ENCODE results near the gene DPH7.

The DPH7 gene

DNA sequence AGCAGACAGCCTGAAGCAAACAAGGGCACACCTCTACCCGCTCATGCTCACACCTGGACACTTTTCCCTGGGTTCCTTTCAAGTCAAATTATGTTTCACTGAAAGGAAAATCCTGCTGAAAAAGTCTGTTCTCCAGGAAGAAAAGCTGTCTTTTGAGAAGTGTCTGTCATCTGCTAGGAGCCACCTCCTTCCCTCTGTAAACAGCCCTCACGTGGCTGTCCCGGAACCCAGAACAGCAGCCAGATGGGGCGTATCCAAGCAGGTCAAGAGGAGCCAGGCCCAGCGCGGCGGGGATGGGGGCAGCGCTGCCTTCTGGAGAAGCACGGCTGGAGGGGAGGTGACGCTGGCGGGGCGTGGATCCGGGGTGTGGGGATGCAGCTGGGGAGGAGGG lies 28.5 kb downstream of the DPH7 start, which contains the start of gene PNPLA7:
Gene PNPLA7, minus strand, starts transcription at position 172 of the 391 bp plus-strand sequence. CDS start 205 bp downstream, outside the sequence.
- Histone ChIP-seq H3K36me3 (ENCODE audit: insufficient read depth, low read length) (peaks cover 9% of the 10 kb centered on the region), H3K9me3 (ENCODE audit: insufficient read depth, low read length, severe bottlenecking) (no peaks in the 10 kb centered on the region), H3K4me2 (ENCODE audit: insufficient read depth, low read length) (peak within 1 kb of the TSS; percentile 70), H3K27me3 (ENCODE audit: insufficient read depth, low read length, poor library complexity) (no peaks in the 10 kb centered on the region), H3K27ac (ENCODE audit: low read length) (no peak within 1 kb of the TSS), H4K20me1 (ENCODE audit: insufficient read depth, low read length) (peaks cover 5% of the 10 kb centered on the region; the same call in 1 of the 2 replicates), H3K4me3 (ENCODE audit: low read depth in 1 of 2, low read length in 2 of 2) (peak within 1 kb of the TSS; percentile 23 to 58; a peak in 3 of 4 replicates), H3K9ac (ENCODE audit: low read depth, low read length) (peak within 1 kb of the TSS; percentile 60), H3K79me2 (ENCODE audit: insufficient read depth, low read length) (peaks cover 7% of the 10 kb centered on the region; the same call in 1 of the 2 replicates), H2AFZ (ENCODE audit: low read depth, low read length) (peak within 1 kb of the TSS; percentile 76), H3K4me1 (ENCODE audit: insufficient read depth, low read length) (peaks cover 17% of the 10 kb centered on the region)
- peak; percentile 43 for DNase-seq
- peak; percentile 52 for ATAC-seq (ENCODE audit: insufficient read depth, low read depth)
- TF ChIP-seq, protein P1, sequence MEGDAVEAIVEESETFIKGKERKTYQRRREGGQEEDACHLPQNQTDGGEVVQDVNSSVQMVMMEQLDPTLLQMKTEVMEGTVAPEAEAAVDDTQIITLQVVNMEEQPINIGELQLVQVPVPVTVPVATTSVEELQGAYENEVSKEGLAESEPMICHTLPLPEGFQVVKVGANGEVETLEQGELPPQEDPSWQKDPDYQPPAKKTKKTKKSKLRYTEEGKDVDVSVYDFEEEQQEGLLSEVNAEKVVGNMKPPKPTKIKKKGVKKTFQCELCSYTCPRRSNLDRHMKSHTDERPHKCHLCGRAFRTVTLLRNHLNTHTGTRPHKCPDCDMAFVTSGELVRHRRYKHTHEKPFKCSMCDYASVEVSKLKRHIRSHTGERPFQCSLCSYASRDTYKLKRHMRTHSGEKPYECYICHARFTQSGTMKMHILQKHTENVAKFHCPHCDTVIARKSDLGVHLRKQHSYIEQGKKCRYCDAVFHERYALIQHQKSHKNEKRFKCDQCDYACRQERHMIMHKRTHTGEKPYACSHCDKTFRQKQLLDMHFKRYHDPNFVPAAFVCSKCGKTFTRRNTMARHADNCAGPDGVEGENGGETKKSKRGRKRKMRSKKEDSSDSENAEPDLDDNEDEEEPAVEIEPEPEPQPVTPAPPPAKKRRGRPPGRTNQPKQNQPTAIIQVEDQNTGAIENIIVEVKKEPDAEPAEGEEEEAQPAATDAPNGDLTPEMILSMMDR (IDR thresholded peaks at IDR 0.05; ENCODE audit: borderline replicate concordance, extremely low read depth, low read length, poor library complexity, severe bottlenecking) = no peak
- TF ChIP-seq EZH2 (IDR thresholded peaks at IDR 0.05; ENCODE audit: borderline replicate concordance, low read depth, low read length, severe bottlenecking) = no peak

DNA sequence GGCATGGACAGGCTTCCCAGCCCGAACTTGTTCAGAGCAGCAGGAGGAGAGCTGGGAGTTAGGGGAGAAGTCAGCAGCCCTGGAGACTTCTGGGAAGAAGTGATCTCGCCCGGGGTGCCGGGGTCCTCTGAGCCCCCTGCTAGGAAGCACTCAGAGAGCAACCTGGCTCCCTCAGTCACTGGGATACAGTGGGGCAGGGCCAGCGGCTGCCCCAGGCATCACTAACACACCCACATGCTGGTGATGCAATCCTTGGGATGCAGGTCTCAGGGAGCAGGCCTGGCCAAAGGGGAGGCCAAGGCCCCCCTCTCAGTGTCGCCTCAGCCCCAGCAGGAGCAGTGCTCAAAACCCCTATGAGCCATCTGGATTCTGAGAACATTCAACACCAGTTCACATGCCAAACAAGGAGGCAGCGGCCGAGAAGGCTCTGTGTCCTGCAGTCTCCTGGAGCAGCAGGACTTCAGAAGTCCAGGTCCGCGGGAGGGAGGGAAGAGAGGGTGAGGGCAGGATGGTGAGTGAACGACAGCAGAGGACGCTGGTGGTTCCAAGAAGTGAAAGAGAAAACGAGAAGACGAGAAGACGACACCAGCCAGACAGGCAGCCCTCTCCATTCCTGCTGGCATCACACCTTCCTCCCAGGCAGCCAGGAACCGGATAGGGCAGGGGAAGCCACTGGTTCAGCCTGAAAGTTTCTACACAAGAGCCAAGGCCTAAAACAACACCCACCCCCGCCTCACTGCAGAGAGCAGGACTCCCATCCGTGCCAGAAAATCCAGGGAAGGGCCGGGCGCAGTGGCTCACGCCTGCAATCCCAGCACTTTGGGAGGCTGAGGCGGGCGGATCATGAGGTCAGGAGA lies 30.8 kb downstream of the DPH7 start:
- Histone ChIP-seq H3K27me3 (ENCODE audit: insufficient read depth, low read length, poor library complexity) (no peaks in the 10 kb centered on the region), H3K27ac (ENCODE audit: low read length) (no peak overlapping the region), H3K9ac (ENCODE audit: low read depth, low read length) (no peak overlapping the region), H3K4me2 (ENCODE audit: insufficient read depth, low read length) (no peak overlapping the region), H3K9me3 (ENCODE audit: insufficient read depth, low read length, severe bottlenecking) (no peaks in the 10 kb centered on the region), H3K36me3 (ENCODE audit: insufficient read depth, low read length) (no peaks in the 10 kb centered on the region), H4K20me1 (ENCODE audit: insufficient read depth, low read length) (peaks cover 5% of the 10 kb centered on the region; the same call in 1 of the 2 replicates), H2AFZ (ENCODE audit: low read depth, low read length) (no peak overlapping the region), H3K79me2 (ENCODE audit: insufficient read depth, low read length) (peaks cover 7% of the 10 kb centered on the region; the same call in 1 of the 2 replicates), H3K4me3 (ENCODE audit: low read depth in 1 of 2, low read length in 2 of 2) (no peak overlapping the region), H3K4me1 (ENCODE audit: insufficient read depth, low read length) (peaks cover 13% of the 10 kb centered on the region)
- no peak for TF ChIP-seq EZH2 (IDR thresholded peaks at IDR 0.05; ENCODE audit: borderline replicate concordance, low read depth, low read length, severe bottlenecking)
- TF ChIP-seq, protein P1 (IDR thresholded peaks at IDR 0.05; ENCODE audit: borderline replicate concordance, extremely low read depth, low read length, poor library complexity, severe bottlenecking) = no peak
- ATAC-seq (ENCODE audit: insufficient read depth, low read depth) = no peak
- DNase-seq = no peak

DNA sequence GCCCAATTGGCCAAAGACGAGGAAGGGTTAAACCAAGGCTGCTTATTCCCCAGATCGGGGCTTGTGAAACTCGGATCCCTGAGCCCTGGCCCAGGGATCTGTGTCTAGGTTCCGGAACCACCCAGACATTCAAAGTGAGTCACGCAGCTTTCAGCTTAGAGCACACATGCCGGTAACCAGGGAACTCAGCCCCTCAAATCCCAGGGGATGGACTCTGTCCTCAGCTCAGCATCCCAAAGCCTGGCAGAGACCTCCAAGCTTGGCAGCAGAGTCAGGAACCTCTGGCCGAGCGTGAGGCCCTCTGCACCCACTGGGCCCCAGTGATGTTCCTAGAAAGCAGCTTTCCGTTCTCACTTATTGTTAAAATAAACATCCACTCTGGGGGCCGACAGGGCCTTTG lies 33.6 kb downstream of the DPH7 start:
- no peak overlapping the region for H3K4me2 ChIP-seq (ENCODE audit: insufficient read depth, low read length)
- H3K4me1 ChIP-seq (ENCODE audit: insufficient read depth, low read length) = no peaks in the 10 kb centered on the region
- no peak overlapping the region for H3K4me3 ChIP-seq (ENCODE audit: low read depth in 1 of 2, low read length in 2 of 2)
- no peaks in the 10 kb centered on the region for H3K9me3 ChIP-seq (ENCODE audit: insufficient read depth, low read length, severe bottlenecking)
- no peak overlapping the region for H3K9ac ChIP-seq (ENCODE audit: low read depth, low read length)
- TF ChIP-seq, protein P1 (IDR thresholded peaks at IDR 0.05; ENCODE audit: borderline replicate concordance, extremely low read depth, low read length, poor library complexity, severe bottlenecking) = no peak
- no peak for TF ChIP-seq EZH2 (IDR thresholded peaks at IDR 0.05; ENCODE audit: borderline replicate concordance, low read depth, low read length, severe bottlenecking)
- no peak overlapping the region for H3K27ac ChIP-seq (ENCODE audit: low read length)
- no peaks in the 10 kb centered on the region for H3K36me3 ChIP-seq (ENCODE audit: insufficient read depth, low read length)
- ATAC-seq (ENCODE audit: insufficient read depth, low read depth) (no peak), DNase-seq (no peak)
- no peak overlapping the region for H2AFZ ChIP-seq (ENCODE audit: low read depth, low read length)
- H4K20me1 ChIP-seq (ENCODE audit: insufficient read depth, low read length) = peaks cover 5% of the 10 kb centered on the region; the same call in 1 of the 2 replicates
- no peaks in the 10 kb centered on the region for H3K27me3 ChIP-seq (ENCODE audit: insufficient read depth, low read length, poor library complexity)
- H3K79me2 ChIP-seq (ENCODE audit: insufficient read depth, low read length) = no peaks in the 10 kb centered on the region

All from DND-41 (cell line).